GM18870 (cell line): Measurements from ENCODE around the gene FSTL4.

ENCODE experiments used
- ATAC-seq: cut with Tn5 transposase; IDR thresholded peaks from one replicate; pipeline ENCODE4 v1.9.1; 2021; ENCODE audit warnings: moderate library complexity; ENCODE audit not compliant: unreplicated experiment

The FSTL4 gene

DNA sequence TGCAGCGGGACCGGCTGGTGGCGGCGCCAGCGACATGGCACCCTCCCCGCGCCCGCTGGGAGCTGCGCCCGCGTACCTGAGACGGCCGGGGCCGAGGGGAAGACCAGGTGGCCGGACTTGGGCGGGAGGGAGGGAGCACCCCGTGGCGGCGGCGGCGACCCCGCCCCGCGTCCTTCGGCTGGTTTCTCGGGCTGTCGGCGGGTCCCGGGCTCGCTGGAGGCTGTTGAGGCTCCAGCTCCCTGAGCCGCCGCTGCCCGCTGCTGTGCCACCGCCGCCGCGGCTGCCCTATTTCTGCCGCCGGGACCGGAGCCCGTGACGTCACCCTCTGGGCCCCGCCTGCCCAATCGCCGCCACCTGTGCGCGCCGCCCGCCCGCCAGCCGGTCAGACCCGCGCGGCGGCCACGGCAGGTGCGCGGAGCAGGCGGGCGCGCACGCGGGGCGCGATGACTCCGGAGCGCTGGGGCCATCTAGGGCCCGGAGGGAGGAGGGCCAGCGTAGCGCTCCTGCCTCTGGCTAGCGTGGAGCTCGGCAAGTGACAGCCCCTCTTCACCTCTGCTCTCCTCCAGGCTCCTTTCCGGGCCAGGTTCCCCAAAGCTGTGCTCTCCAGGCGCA is at the start of gene FSTL4:
FSTL4 (minus strand) TSS at position 293 of the 612 bp plus-strand sequence.
- ATAC-seq: no peak

DNA sequence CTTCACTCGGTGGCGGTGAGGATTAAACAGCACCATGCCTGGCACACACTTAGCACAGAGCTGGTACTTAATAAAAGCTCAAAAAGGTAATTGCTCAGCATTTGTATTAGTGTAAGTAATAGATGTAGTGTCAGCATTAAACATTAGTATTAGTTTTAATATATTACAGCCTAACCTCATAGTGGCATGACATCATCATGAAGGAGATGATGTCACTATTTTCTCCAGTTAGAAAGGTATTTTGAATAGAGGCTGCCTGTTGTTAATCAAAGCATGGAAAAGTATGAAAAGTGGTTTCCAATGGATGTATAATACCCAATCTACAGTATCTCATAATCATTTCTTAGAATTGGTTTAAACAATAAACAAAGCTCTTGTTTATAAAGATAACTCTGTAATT is 49.0 kb upstream of the FSTL4 start:
- ATAC-seq: no peak

- ATAC-seq: no peak
Observed at GRCh38 chr5:133658327-133658726, 46.0 kb upstream of the FSTL4 start.

DNA sequence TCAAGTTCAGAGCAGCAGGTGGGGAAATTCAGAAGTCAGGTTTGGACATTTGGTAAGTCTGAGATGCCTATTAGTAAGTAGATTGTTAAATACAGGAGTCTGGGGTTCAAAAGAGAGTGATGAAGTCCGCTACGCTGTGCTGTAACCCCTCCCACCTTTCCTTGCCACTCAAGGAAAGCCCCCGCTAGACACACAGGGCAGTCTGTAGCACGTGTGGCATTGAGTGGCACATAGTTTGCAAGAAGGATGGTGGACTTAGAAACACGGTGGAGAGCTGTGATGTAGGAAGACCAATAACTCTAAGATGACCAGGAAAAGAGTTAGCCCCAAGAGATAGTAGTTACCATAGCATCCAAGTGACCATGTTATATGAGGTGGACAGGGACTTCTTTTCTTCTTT is 44.7 kb upstream of the FSTL4 start:
- no peak for ATAC-seq

GRCh38 chr5:133655966-133656365 is 43.6 kb upstream of the FSTL4 start:
- ATAC-seq: no peak

GRCh38 chr5:133653760-133654049 is 41.4 kb upstream of the FSTL4 start:
- no peak for ATAC-seq

- no peak for ATAC-seq
Observed at GRCh38 chr5:133652951-133653759, 40.8 kb upstream of the FSTL4 start.

DNA sequence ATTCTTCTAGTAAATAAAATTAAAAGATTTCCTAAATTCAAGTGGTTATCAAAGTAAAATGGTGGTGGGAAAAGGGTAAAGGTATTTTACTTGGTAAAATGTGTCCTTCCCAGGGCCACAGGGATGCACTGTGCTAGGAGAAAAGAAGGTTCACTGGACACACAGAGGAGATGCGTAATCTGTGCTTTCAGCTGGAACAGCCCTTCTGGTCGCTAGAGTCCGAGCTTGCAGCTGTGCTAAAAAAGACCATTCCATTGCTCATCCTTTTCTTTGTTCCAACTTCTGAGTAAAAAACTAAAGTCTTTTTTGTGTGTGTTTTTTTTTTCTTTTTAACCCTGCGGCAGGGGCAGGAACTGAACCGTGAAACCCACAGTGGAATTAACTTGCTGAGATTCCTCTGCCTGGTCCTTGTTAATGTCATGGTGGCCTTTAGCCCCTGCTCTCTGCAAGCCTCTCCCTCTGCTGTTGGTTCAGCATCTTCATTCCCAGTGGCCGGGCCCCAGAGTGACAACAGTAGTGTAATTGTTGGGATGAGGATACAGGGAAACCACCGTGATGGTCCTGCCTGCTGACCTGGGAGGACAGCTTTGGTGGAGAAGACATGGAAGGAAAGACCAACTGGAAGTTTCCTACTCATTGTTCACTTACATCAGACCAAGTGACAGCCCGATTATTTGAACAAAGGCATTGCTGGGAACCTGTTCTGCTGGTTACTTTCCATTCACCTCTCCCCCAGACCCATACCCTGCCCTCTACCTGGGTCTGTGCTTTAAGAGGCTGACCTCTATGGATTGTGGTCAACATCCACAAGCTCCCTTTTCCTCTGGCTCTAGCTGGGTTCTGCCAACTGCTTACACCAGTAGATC is 31.9 kb upstream of the FSTL4 start:
- no peak for ATAC-seq

DNA sequence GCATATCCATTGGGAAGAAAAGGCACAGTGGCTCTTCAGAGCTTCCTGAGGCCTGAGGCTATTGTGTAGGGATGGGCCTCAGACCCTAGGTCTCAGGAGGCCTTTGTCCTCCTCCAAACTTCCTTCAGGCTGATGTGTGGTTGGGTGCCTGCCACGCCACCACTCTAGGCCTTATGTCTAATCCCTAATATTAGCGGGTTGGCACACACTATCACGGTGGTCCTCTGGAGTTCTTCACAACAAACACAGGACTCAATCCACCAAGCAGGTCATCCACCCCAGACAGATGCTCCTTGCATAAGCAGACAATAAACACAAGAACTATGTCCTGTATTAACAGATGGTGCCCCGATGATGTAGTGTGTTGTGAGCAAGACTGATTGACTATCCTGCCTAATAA is 31.0 kb upstream of the FSTL4 start:
- ATAC-seq: no peak

- ATAC-seq: no peak
Observed at GRCh38 chr5:133642153-133642722, 29.9 kb upstream of the FSTL4 start.

- ATAC-seq: no peak
Observed at GRCh38 chr5:133641683-133642082, 29.3 kb upstream of the FSTL4 start.

DNA sequence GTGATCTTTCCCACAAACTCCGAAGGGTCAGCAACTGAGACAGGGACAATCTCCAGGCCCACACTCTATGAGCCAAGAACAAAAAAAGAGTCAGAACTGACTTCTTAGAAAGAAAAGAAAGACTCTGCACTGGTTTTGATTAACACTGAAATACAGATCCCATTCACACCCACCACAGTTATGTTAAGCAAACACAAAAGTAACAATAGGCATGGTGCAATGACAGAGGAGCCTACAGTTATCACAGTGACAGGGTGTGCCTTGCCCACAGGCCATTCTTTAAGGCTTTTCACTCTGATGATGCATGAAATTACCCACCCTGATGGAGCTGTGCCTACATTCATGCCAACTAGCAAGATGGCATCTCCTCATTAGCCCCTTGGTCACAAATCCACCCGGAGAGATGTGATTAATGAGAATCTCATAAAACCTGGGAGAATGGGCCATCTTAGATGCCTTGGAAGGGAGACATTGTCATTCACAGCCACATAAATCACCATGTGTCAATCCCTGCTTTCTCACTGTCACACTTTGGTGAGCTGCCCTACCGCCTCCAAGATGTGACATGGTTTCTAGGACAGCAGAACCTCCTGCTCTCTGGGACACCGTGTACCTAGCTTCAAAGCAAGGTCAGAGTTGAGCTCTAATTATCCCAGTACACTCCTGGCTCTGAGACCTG is 27.6 kb upstream of the FSTL4 start:
- no peak for ATAC-seq

DNA sequence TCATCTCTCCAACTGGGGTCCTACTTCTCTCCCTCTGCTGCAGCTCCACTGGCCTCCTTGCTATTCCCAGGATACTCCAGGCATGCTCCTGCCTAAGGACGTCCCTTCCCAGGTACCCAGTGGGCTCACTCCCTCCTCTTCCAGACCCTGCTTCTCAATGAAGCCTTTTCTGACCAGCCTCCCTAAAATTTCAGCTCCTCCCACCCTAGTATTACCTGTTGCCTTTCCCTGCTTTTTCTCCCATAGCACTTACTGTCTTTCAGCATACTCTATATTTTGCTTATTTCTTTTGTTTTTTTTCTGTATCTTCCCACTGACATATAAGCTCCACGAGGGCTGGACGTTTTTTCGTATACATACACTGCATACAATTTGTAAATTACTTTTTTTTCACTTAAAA is 26.1 kb upstream of the FSTL4 start:
- ATAC-seq: no peak

DNA sequence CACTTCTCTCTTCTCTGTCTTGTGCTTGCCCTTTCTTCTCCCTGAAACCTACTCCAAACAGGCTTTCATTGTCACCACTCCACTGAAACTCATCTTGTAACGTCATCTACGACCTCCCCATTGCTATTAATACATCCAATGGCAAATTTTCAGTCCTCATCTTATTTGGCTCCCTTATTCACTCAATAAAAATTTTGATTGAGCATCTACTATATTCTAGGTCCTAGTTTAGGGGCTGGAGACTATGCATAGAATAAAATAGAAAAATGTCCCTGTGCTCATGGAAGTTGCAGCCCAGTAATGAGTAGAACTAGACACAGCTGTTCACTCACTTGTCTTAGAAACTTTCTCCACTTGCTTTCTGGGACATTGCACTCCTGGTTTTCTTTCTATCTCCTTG is 24.9 kb upstream of the FSTL4 start:
- no peak for ATAC-seq

GRCh38 chr5:133635051-133635450 is 22.7 kb upstream of the FSTL4 start:
- ATAC-seq: no peak

GRCh38 chr5:133627180-133627579 is 14.8 kb upstream of the FSTL4 start:
- ATAC-seq: no peak

- ATAC-seq: no peak
Observed at GRCh38 chr5:133624316-133624715, 12.0 kb upstream of the FSTL4 start.

GRCh38 chr5:133618141-133618540 is 5.8 kb upstream of the FSTL4 start:
- no peak for ATAC-seq

- ATAC-seq: no peak
Observed at GRCh38 chr5:133613743-133614142, 1.4 kb upstream of the FSTL4 start.

DNA sequence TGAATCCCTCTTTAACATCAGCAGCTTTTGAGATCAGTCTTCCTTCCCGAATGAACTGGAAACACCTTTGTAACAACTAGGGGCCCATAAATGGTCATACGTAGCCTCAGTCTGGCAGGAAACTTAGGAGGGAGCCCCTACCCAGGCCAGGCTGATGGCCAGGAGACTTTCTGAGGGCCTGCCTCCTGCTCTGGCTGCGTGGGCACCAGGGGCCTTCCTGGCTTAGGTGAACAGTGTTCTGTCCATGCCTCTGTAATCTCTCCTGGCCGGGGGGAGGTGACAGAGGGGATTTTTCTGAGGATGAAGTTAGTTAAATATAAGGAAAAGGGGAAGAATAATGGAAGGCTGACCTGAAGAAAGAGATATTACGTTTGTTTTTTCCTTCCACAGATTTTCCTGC is 843 bp upstream of the FSTL4 start:
- ATAC-seq: no peak
